Smooth muscle cell of the pulmonary artery (primary cell): ENCODE results near the gene ZNF462. TPM values are rescaled to one million over a fixed set of nuclear protein-coding genes. Genes with fewer than 3 reads are reported as not detected.

Source experiments
- total RNA-seq: library from RNA; depleted of rRNA; stranded (reverse); fragments of >200 nt; gene quantifications from 2 replicates; pipeline ENCODE4 v1.2.3, GENCODE V29; 2014

Gene ZNF462, protein sequence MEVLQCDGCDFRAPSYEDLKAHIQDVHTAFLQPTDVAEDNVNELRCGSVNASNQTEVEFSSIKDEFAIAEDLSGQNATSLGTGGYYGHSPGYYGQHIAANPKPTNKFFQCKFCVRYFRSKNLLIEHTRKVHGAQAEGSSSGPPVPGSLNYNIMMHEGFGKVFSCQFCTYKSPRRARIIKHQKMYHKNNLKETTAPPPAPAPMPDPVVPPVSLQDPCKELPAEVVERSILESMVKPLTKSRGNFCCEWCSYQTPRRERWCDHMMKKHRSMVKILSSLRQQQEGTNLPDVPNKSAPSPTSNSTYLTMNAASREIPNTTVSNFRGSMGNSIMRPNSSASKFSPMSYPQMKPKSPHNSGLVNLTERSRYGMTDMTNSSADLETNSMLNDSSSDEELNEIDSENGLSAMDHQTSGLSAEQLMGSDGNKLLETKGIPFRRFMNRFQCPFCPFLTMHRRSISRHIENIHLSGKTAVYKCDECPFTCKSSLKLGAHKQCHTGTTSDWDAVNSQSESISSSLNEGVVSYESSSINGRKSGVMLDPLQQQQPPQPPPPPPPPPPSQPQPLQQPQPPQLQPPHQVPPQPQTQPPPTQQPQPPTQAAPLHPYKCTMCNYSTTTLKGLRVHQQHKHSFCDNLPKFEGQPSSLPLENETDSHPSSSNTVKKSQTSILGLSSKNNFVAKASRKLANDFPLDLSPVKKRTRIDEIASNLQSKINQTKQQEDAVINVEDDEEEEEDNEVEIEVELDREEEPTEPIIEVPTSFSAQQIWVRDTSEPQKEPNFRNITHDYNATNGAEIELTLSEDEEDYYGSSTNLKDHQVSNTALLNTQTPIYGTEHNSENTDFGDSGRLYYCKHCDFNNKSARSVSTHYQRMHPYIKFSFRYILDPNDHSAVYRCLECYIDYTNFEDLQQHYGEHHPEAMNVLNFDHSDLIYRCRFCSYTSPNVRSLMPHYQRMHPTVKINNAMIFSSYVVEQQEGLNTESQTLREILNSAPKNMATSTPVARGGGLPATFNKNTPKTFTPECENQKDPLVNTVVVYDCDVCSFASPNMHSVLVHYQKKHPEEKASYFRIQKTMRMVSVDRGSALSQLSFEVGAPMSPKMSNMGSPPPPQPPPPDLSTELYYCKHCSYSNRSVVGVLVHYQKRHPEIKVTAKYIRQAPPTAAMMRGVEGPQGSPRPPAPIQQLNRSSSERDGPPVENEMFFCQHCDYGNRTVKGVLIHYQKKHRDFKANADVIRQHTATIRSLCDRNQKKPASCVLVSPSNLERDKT (N-terminal part only)
- total RNA-seq = 18.2 and 24.6 TPM in 2 replicates

DNA sequence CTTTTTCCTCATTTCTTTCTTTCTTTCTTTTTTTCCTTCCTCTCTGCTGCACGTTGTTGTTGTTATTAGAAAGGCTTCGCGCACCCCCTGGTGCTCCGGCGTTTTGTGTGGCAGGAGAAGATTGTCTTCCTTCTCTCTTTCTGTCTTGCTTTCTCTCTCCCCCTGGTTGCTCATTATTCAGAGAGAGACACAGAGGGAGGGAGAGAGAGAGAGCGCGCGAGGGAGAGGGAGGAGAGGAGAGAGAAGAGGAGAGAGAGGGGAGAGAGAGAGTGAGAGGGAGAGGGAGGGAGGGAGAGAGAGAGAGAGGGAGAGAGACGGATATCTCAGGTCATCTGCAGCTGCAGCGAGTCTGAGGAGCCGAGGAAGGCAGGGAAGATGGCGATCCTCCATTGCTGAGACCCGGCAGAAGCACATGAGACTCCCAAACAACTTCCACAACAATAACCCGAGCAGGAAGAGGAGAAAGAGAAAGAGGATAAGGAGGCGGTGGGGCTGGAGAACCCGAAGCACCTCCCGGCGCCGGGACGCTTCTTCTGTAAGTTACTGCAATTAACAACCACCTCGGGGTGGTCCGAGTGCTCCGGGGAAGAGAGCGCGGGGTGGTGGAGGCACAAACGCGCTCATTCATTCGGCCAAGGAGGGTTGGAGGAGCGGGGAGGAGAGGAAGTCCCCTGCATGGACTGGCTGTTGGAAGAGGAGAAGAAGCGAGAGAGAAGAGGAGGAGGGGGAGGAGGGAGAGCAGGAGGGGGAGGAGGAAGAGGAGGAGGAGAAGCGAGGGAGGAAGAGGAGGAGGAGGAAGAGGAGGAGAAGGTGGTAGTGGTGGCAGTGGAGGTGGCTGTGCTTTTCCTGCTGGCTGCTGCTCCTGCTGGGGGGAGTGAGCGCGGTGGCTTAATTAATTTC, at the start of gene ZNF462:
ZNF462 (plus strand) TSS at position 346 of the 900 bp plus-strand sequence. CDS start 60,218 bp downstream, outside the sequence.

